ENCODE results near the gene SMAD3. TPM values are rescaled to one million over a fixed set of nuclear protein-coding genes. Genes with fewer than 3 reads are reported as not detected.
A peak's percentile ranks its signal among the peaks of the same experiment; 100 is the strongest.

Gene SMAD3
- total and polyA plus RNA-seq, 2 donors = 8.8 to 21.6 TPM

- no peaks in the 10 kb centered on the region for H3K36me3 ChIP-seq (ENCODE audit: control insufficient read depth in 2 of 2, insufficient read depth in 2 of 2, low read length in 1 of 2)
- H3K4me1 ChIP-seq (ENCODE audit: control insufficient read depth in 2 of 2, insufficient read depth in 2 of 2, low read length in 2 of 2) = peaks cover 15 to 35% of the 10 kb centered on the region in 2 donors
- DNase-seq (ENCODE audit: low read depth in 6 of 9, low spot score in 9 of 9) = no peak
- WGBS = 93% methylated on average over 6 of the region's 6 CpGs
- no peaks in the 10 kb centered on the region for H3K27me3 ChIP-seq (ENCODE audit: control insufficient read depth in 2 of 2, insufficient read depth in 1 of 2, low read length in 1 of 2)
- H3K4me3 ChIP-seq (ENCODE audit: low read length in 2 of 2) = no peak overlapping the region
- no peak overlapping the region for H3K27ac ChIP-seq (ENCODE audit: low read depth in 1 of 2, low read length in 1 of 2)
- no peaks in the 10 kb centered on the region for H3K9me3 ChIP-seq (ENCODE audit: control insufficient read depth in 2 of 2, insufficient read depth in 1 of 2, low read length in 1 of 2)
Measured at GRCh38 chr15:67051088-67052045, 14.0 kb upstream of the SMAD3 start.

- no peak overlapping the region for H3K4me3 ChIP-seq (ENCODE audit: low read length in 2 of 2)
- H3K27ac ChIP-seq (ENCODE audit: low read depth in 1 of 2, low read length in 1 of 2) = no peak overlapping the region
- H3K27me3 ChIP-seq (ENCODE audit: control insufficient read depth in 2 of 2, insufficient read depth in 1 of 2, low read length in 1 of 2) = no peaks in the 10 kb centered on the region
- H3K9me3 ChIP-seq (ENCODE audit: control insufficient read depth in 2 of 2, insufficient read depth in 1 of 2, low read length in 1 of 2) = no peaks in the 10 kb centered on the region
- DNase-seq (ENCODE audit: low read depth in 6 of 9, low spot score in 9 of 9) = no peak
- no peaks in the 10 kb centered on the region for H3K36me3 ChIP-seq (ENCODE audit: control insufficient read depth in 2 of 2, insufficient read depth in 2 of 2, low read length in 1 of 2)
- 98% methylated on average over 5 of the region's 5 CpGs for WGBS
- peaks cover 13 to 23% of the 10 kb centered on the region in 2 donors for H3K4me1 ChIP-seq (ENCODE audit: control insufficient read depth in 2 of 2, insufficient read depth in 2 of 2, low read length in 2 of 2)
Measured at GRCh38 chr15:67054676-67055075, 10.7 kb upstream of the SMAD3 start.

GRCh38 chr15:67059127-67059553 lies 6.3 kb upstream of the SMAD3 start:
- Histone ChIP-seq H3K4me1 (ENCODE audit: control insufficient read depth in 2 of 2, insufficient read depth in 2 of 2, low read length in 2 of 2) (peaks cover 0 to 18% of the 10 kb centered on the region in 2 donors), H3K27me3 (ENCODE audit: control insufficient read depth in 2 of 2, insufficient read depth in 1 of 2, low read length in 1 of 2) (no peaks in the 10 kb centered on the region), H3K9me3 (ENCODE audit: control insufficient read depth in 2 of 2, insufficient read depth in 1 of 2, low read length in 1 of 2) (no peaks in the 10 kb centered on the region), H3K36me3 (ENCODE audit: control insufficient read depth in 2 of 2, insufficient read depth in 2 of 2, low read length in 1 of 2) (no peaks in the 10 kb centered on the region), H3K4me3 (ENCODE audit: low read length in 2 of 2) (no peak overlapping the region), H3K27ac (ENCODE audit: low read depth in 1 of 2, low read length in 1 of 2) (no peak overlapping the region)
- WGBS = 96% methylated on average over 6 of the region's 6 CpGs
- DNase-seq (ENCODE audit: low read depth in 6 of 9, low spot score in 9 of 9) = no peak

- no peak overlapping the region for H3K4me3 ChIP-seq (ENCODE audit: low read length in 2 of 2)
- H3K4me1 ChIP-seq (ENCODE audit: control insufficient read depth in 2 of 2, insufficient read depth in 2 of 2, low read length in 2 of 2) = peaks cover 5 to 34% of the 10 kb centered on the region in 2 donors
- WGBS = 81% methylated on average over 3 of the region's 3 CpGs
- no peak overlapping the region for H3K27ac ChIP-seq (ENCODE audit: low read depth in 1 of 2, low read length in 1 of 2)
- DNase-seq (ENCODE audit: low read depth in 6 of 9, low spot score in 9 of 9) = no peak
- H3K27me3 ChIP-seq (ENCODE audit: control insufficient read depth in 2 of 2, insufficient read depth in 1 of 2, low read length in 1 of 2) = peaks cover 0 to 17% of the 10 kb centered on the region in 2 donors
- H3K9me3 ChIP-seq (ENCODE audit: control insufficient read depth in 2 of 2, insufficient read depth in 1 of 2, low read length in 1 of 2) = no peaks in the 10 kb centered on the region
- H3K36me3 ChIP-seq (ENCODE audit: control insufficient read depth in 2 of 2, insufficient read depth in 2 of 2, low read length in 1 of 2) = no peaks in the 10 kb centered on the region
Measured at GRCh38 chr15:67061811-67062368, 3.5 kb upstream of the SMAD3 start.

- no peak for DNase-seq (ENCODE audit: low read depth in 6 of 9, low spot score in 9 of 9)
- 95% methylated on average over 3 of the region's 3 CpGs for WGBS
- Histone ChIP-seq H3K36me3 (ENCODE audit: control insufficient read depth in 2 of 2, insufficient read depth in 2 of 2, low read length in 1 of 2) (no peaks in the 10 kb centered on the region), H3K27me3 (ENCODE audit: control insufficient read depth in 2 of 2, insufficient read depth in 1 of 2, low read length in 1 of 2) (peaks cover 0 to 22% of the 10 kb centered on the region in 2 donors), H3K4me1 (ENCODE audit: control insufficient read depth in 2 of 2, insufficient read depth in 2 of 2, low read length in 2 of 2) (peaks cover 7 to 40% of the 10 kb centered on the region in 2 donors), H3K27ac (ENCODE audit: low read depth in 1 of 2, low read length in 1 of 2) (no peak overlapping the region), H3K9me3 (ENCODE audit: control insufficient read depth in 2 of 2, insufficient read depth in 1 of 2, low read length in 1 of 2) (no peaks in the 10 kb centered on the region), H3K4me3 (ENCODE audit: low read length in 2 of 2) (no peak overlapping the region)
Measured at GRCh38 chr15:67062369-67062985, 2.9 kb upstream of the SMAD3 start.

DNA sequence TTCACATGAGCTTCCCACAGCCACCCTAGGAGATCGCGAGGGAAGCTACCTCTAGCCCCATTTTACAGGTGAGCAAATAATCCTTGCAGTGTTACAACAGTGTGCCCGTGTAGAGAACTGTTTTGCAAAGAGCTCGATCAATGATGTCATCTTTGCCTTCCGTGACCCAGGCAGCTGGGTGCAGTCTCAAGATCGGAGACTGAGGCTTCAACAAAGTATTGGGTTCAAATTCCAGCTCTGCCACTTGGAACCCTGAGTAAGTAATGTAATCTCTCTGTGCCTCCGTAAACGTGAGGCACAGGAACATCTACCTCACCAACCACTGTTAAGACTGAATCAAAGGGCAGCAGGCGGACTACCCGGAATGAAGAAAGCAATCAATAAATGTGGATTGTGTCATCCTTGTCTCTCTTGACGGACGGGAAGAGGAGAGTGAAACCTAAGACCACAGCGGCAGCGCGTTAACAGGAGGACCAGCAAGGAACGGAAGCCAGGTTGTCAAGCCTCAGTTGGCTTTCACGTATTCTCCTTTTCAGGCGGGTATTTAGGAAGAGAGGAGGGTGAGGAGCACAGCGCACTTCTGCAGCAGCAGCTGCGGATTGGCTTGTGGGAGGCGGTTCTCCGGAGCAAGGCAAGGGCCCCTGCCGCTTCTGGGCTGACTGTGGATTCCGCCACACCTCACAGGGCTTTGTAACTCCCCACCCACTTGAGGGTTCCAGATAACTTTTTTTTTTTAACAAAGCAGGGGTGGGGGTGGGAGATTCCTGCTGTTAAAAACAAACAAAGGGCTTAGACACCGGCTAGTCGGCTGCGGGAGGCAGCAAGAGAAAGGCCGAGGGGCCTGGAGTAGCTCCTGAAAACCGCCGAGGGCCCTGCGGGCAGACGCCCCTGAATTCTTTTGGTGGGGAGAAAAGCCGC lies 1.5 kb upstream of the SMAD3 start:
- DNase-seq (ENCODE audit: low read depth in 6 of 9, low spot score in 9 of 9) = peak in 4 of 9 donors; percentile 70 to 88 (median 72)
- no peaks in the 10 kb centered on the region for H3K9me3 ChIP-seq (ENCODE audit: control insufficient read depth in 2 of 2, insufficient read depth in 1 of 2, low read length in 1 of 2)
- H3K27me3 ChIP-seq (ENCODE audit: control insufficient read depth in 2 of 2, insufficient read depth in 1 of 2, low read length in 1 of 2) = peaks cover 0 to 23% of the 10 kb centered on the region in 2 donors
- peaks cover 7 to 54% of the 10 kb centered on the region in 2 donors for H3K4me1 ChIP-seq (ENCODE audit: control insufficient read depth in 2 of 2, insufficient read depth in 2 of 2, low read length in 2 of 2)
- peak overlapping the region; percentile 67 to 72 for H3K27ac ChIP-seq (ENCODE audit: low read depth in 1 of 2, low read length in 1 of 2)
- peak overlapping the region; percentile 10 to 44 for H3K4me3 ChIP-seq (ENCODE audit: low read length in 2 of 2)
- H3K36me3 ChIP-seq (ENCODE audit: control insufficient read depth in 2 of 2, insufficient read depth in 2 of 2, low read length in 1 of 2) = no peaks in the 10 kb centered on the region
- 40% methylated on average over 33 of the region's 33 CpGs for WGBS

- peak in 1 of 9 donors; percentile 69 for DNase-seq (ENCODE audit: low read depth in 6 of 9, low spot score in 9 of 9)
- Histone ChIP-seq H3K9me3 (ENCODE audit: control insufficient read depth in 2 of 2, insufficient read depth in 1 of 2, low read length in 1 of 2) (no peaks in the 10 kb centered on the region), H3K4me3 (ENCODE audit: low read length in 2 of 2) (peak overlapping the region; percentile 44 to 68), H3K27me3 (ENCODE audit: control insufficient read depth in 2 of 2, insufficient read depth in 1 of 2, low read length in 1 of 2) (peaks cover 0 to 23% of the 10 kb centered on the region in 2 donors), H3K36me3 (ENCODE audit: control insufficient read depth in 2 of 2, insufficient read depth in 2 of 2, low read length in 1 of 2) (no peaks in the 10 kb centered on the region), H3K4me1 (ENCODE audit: control insufficient read depth in 2 of 2, insufficient read depth in 2 of 2, low read length in 2 of 2) (peaks cover 11 to 59% of the 10 kb centered on the region in 2 donors), H3K27ac (ENCODE audit: low read depth in 1 of 2, low read length in 1 of 2) (peak overlapping the region; percentile 72 to 88)
- 5% methylated on average over 75 of the region's 75 CpGs for WGBS
Measured at GRCh38 chr15:67064607-67065530, 533 bp upstream of the SMAD3 start.
